Measurements from ENCODE around the gene SLC25A51. TPM values are rescaled to one million over a fixed set of nuclear protein-coding genes. Genes with fewer than 3 reads are reported as not detected.

Gene SLC25A51
- total RNA-seq, 4 donors from 2014 or later = 27.5 to 43.9 (median 35.8) TPM

GRCh38 chr9:37942621-37943344 lies 38.9 kb upstream of the SLC25A51 start:
- Histone ChIP-seq H3K9me3 (no peaks in the 10 kb centered on the region), H3K4me1 (peaks cover 6 to 46% (median 20%) of the 10 kb centered on the region in 3 donors), H3K4me3 (no peak overlapping the region), H3K27ac (peak overlapping the region in 2 of 4 donors; percentile 25 to 59), H3K27me3 (no peaks in the 10 kb centered on the region), H3K36me3 (peaks cover 0 to 35% of the 10 kb centered on the region in 2 donors)
- TF ChIP-seq EP300 (IDR thresholded peaks at IDR 0.05) (no peak), POLR2AphosphoS5 (IDR thresholded peaks at IDR 0.05) (no peak), POLR2A (IDR thresholded peaks at IDR 0.05) (no peak), CTCF (IDR thresholded peaks at IDR 0.05) (no peak)
- 80 to 91% methylated on average over 1 to 4 of the region's 12 CpGs for WGBS, 2 donors (ENCODE audit: low coverage in 1 of 2)
- no peak for ATAC-seq

- no peak for TF ChIP-seq POLR2AphosphoS5 (IDR thresholded peaks at IDR 0.05)
- no peak for TF ChIP-seq CTCF (IDR thresholded peaks at IDR 0.05)
- TF ChIP-seq POLR2A (IDR thresholded peaks at IDR 0.05) = no peak
- TF ChIP-seq EP300 (IDR thresholded peaks at IDR 0.05) = no peak
- peaks cover 0 to 20% of the 10 kb centered on the region in 2 donors for H3K36me3 ChIP-seq
- no peak for ATAC-seq
- no peak overlapping the region for H3K4me3 ChIP-seq
- no peak overlapping the region for H3K27ac ChIP-seq
- no peaks in the 10 kb centered on the region for H3K9me3 ChIP-seq
- H3K4me1 ChIP-seq = peaks cover 6 to 48% (median 20%) of the 10 kb centered on the region in 3 donors
- H3K27me3 ChIP-seq = no peaks in the 10 kb centered on the region
- WGBS, 2 donors (ENCODE audit: low coverage in 1 of 2) = no CpG with 5 or more reads among the region's 2 CpGs
Observed at GRCh38 chr9:37941253-37941652, 37.3 kb upstream of the SLC25A51 start.

GRCh38 chr9:37939575-37940095 lies 35.7 kb upstream of the SLC25A51 start:
- H3K9me3 ChIP-seq = no peaks in the 10 kb centered on the region

GRCh38 chr9:37938121-37938891 lies 34.4 kb upstream of the SLC25A51 start:
- no peak overlapping the region for H3K4me3 ChIP-seq
- TF ChIP-seq POLR2A (IDR thresholded peaks at IDR 0.05) (no peak), CTCF (IDR thresholded peaks at IDR 0.05) (no peak), POLR2AphosphoS5 (IDR thresholded peaks at IDR 0.05) (no peak), EP300 (IDR thresholded peaks at IDR 0.05) (no peak)
- no peak for ATAC-seq
- peaks cover 0 to 4% of the 10 kb centered on the region in 2 donors for H3K36me3 ChIP-seq
- peaks cover 0 to 27% (median 4%) of the 10 kb centered on the region in 3 donors for H3K4me1 ChIP-seq
- 35 to 59% methylated on average over 14 of the region's 22 CpGs for WGBS, 2 donors (ENCODE audit: low coverage in 1 of 2)
- no peaks in the 10 kb centered on the region for H3K9me3 ChIP-seq
- H3K27ac ChIP-seq = peak overlapping the region in 1 of 4 donors; percentile 14
- H3K27me3 ChIP-seq = no peaks in the 10 kb centered on the region

More at GRCh38 chr9:37939575-37940095, 35.7 kb upstream of the SLC25A51 start:
- WGBS, 2 donors (ENCODE audit: low coverage in 1 of 2) = 100% methylated on average over 1 of the region's 6 CpGs; no CpG with 5 or more reads in 1 of the 2 donors
- H3K36me3 ChIP-seq = peaks cover 0 to 4% of the 10 kb centered on the region in 2 donors
- no peak for ATAC-seq
- H3K4me1 ChIP-seq = peaks cover 6 to 40% (median 17%) of the 10 kb centered on the region in 3 donors
- no peak overlapping the region for H3K27ac ChIP-seq
- no peaks in the 10 kb centered on the region for H3K27me3 ChIP-seq
- TF ChIP-seq POLR2A (IDR thresholded peaks at IDR 0.05) (no peak), EP300 (IDR thresholded peaks at IDR 0.05) (no peak), CTCF (IDR thresholded peaks at IDR 0.05) (no peak), POLR2AphosphoS5 (IDR thresholded peaks at IDR 0.05) (no peak)
- no peak overlapping the region for H3K4me3 ChIP-seq
